PC-9 (cell line): Measurements from ENCODE around the gene CD93. TPM values are rescaled to one million over a fixed set of nuclear protein-coding genes. Genes with fewer than 3 reads are reported as not detected.

Experiments
- BruUV-seq: library from RNA; stranded (reverse); fragments of 400-500 nt; replicated peaks from 2 replicates; lab custom pipeline; 2021; lab: Mats Ljungman, UMichigan
- CTCF ChIA-PET: fragments of 300-600 bp; sonication (Branson Sonifier 250); formaldehyde crosslinking; loops from one replicate; lab custom pipeline; 2022; ENCODE audit warnings: antibody characterized with exemption; lab: Charles Lee
- POLR2A ChIA-PET: fragments of 300-600 bp; sonication (Branson Sonifier 250); formaldehyde crosslinking; loops from one replicate; lab custom pipeline; 2022; ENCODE audit warnings: antibody characterized with exemption; ENCODE audit not compliant: unreplicated experiment; lab: Charles Lee
- DNase-seq, 2 experiments: peaks; one replicate each; pipeline versions ENCODE4 v3.0.0 to v3.0.0-alpha.2; 2015 to 2022; ENCODE audit warnings: mixed read lengths in 1 of 2
- H2AFZ ChIP-seq: fragments of 200-600 bp; sonication (generic); 2 replicates; pipeline ENCODE4 v1.8.1; 2017; ENCODE audit warnings: antibody characterized with exemption
- H3F3A ChIP-seq: fragments of 200-600 bp; sonication (generic); 2 replicates; pipeline ENCODE4 v1.8.1; 2017; ENCODE audit warnings: antibody characterized with exemption, mild to moderate bottlenecking, low read depth; ENCODE audit not compliant: insufficient read depth
- H3K27ac ChIP-seq: fragments of 200-600 bp; sonication (generic); 2 replicates; pipeline ENCODE4 v1.6.1; 2016; ENCODE audit warnings: mixed run types
- H3K27me3 ChIP-seq: fragments of 200-600 bp; sonication (generic); 2 replicates; pipeline ENCODE4 v1.6.1; 2016; ENCODE audit warnings: low read depth, mixed run types; ENCODE audit not compliant: insufficient read depth
- H3K36me3 ChIP-seq: fragments of 200-600 bp; sonication (generic); 2 replicates; pipeline ENCODE4 v1.6.1; 2016; ENCODE audit warnings: low read depth, mixed run types
- H3K4me1 ChIP-seq: fragments of 200-600 bp; sonication (generic); replicated peaks from 2 replicates; pipeline ENCODE4 v1.6.1; 2016; ENCODE audit warnings: mixed run types; ENCODE audit not compliant: insufficient read depth
- H3K4me2 ChIP-seq: fragments of 200-600 bp; sonication (generic); 2 replicates; pipeline ENCODE4 v1.6.1; 2017; ENCODE audit warnings: mixed run types
- H3K4me3 ChIP-seq: fragments of 200-600 bp; sonication (generic); 2 replicates; pipeline ENCODE4 v1.6.1; 2016; ENCODE audit warnings: mixed run types
- H3K79me2 ChIP-seq: fragments of 200-600 bp; sonication (generic); 2 replicates; pipeline ENCODE4 v1.6.1; 2017; ENCODE audit warnings: low read depth, mixed run types
- H3K9me2 ChIP-seq: fragments of 200-600 bp; sonication (generic); 2 replicates; pipeline ENCODE4 v1.8.1; 2017; ENCODE audit warnings: mild to moderate bottlenecking; ENCODE audit not compliant: insufficient read depth
- H3K9me3 ChIP-seq: fragments of 200-600 bp; sonication (generic); 2 replicates; pipeline ENCODE4 v1.8.1; 2016; ENCODE audit warnings: low read depth; ENCODE audit not compliant: insufficient read depth
- H4K20me1 ChIP-seq: fragments of 200-600 bp; sonication (generic); 2 replicates; pipeline ENCODE4 v1.8.1; 2017; ENCODE audit not compliant: insufficient read depth
- EZH2 ChIP-seq: fragments of 200-600 bp; sonication (generic); IDR thresholded peaks from 2 replicates; pipeline ENCODE4 v1.8.0; 2017; ENCODE audit warnings: antibody characterized with exemption, low read depth
- intact Hi-C: fragments of 100-400 bp; cut with micrococcal nuclease; formaldehyde crosslinking; loops from one replicate; pipeline ENCODE4 v1.10.0; 2022; ENCODE audit not compliant: unreplicated experiment
- total RNA-seq: library from RNA; stranded (reverse); gene quantifications from 2 replicates; pipeline ENCODE4 v1.2.3, GENCODE V29; 2021
- TF ChIP-seq, protein P1 (sequence below): fragments of 200-600 bp; sonication (generic); conservative IDR thresholded peaks from 2 replicates; pipeline ENCODE4 v1.6.1; 2017; ENCODE audit warnings: mixed run types, antibody characterized with exemption, mild to moderate bottlenecking, moderate library complexity

The CD93 gene
- total RNA-seq, 1 experiment from 2014 or later = 0.07 TPM

DNA sequence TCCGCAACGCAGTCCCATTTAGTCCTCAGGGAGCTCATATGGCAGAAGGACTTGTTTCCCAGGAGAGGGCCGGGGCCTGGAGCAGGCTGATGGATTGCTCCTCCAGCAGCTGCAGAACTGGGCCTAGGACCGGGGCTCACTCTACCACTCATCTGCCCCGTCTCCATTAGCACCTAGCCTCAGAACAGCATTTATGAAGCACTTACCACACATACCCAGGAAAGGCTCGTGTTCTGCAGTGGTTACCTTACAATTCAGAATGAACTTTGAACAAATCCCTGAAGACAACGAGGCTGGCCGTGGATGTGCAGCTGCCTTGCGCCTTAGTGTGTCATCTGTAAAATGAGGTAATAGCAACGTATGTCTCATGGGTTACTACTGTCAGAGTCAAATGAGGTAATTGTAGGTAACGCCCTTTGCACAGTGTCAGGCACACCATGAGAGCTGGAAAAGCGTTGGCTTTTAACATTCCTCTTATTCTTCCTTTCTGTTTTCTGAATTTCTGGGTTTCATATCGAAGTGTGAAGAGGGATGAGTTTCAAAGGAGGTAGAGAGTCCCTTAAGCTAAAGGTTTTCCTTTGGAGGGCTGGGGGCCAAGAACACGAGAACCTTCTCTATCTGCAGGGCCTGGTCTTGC lies 46.3 kb upstream of the CD93 start:
- peaks cover 12% of the 10 kb centered on the region; the same call in 1 of the 2 replicates for H3F3A ChIP-seq
- H2AFZ ChIP-seq = no peak overlapping the region
- H3K27ac ChIP-seq = no peak overlapping the region
- no peaks in the 10 kb centered on the region for H3K36me3 ChIP-seq
- H3K4me3 ChIP-seq = no peak overlapping the region
- intact Hi-C loops = no loop called here
- no peak for TF ChIP-seq EZH2
- TF ChIP-seq, protein P1, sequence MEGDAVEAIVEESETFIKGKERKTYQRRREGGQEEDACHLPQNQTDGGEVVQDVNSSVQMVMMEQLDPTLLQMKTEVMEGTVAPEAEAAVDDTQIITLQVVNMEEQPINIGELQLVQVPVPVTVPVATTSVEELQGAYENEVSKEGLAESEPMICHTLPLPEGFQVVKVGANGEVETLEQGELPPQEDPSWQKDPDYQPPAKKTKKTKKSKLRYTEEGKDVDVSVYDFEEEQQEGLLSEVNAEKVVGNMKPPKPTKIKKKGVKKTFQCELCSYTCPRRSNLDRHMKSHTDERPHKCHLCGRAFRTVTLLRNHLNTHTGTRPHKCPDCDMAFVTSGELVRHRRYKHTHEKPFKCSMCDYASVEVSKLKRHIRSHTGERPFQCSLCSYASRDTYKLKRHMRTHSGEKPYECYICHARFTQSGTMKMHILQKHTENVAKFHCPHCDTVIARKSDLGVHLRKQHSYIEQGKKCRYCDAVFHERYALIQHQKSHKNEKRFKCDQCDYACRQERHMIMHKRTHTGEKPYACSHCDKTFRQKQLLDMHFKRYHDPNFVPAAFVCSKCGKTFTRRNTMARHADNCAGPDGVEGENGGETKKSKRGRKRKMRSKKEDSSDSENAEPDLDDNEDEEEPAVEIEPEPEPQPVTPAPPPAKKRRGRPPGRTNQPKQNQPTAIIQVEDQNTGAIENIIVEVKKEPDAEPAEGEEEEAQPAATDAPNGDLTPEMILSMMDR = no peak
- POLR2A ChIA-PET = no interaction called here
- no peaks in the 10 kb centered on the region for H3K9me2 ChIP-seq
- H3K4me1 ChIP-seq = peaks cover 18% of the 10 kb centered on the region
- H4K20me1 ChIP-seq = no peaks in the 10 kb centered on the region
- 0 out of 2 replicates have a peak, but pooled peaks cover 2% of the 10 kb centered on the region for H3K79me2 ChIP-seq
- no peaks in the 10 kb centered on the region for H3K9me3 ChIP-seq
- no TSS peak for BruUV-seq
- no peak for DNase-seq
- no peaks in the 10 kb centered on the region for H3K27me3 ChIP-seq
- CTCF ChIA-PET = no interaction called here
- no peak overlapping the region for H3K4me2 ChIP-seq

DNA sequence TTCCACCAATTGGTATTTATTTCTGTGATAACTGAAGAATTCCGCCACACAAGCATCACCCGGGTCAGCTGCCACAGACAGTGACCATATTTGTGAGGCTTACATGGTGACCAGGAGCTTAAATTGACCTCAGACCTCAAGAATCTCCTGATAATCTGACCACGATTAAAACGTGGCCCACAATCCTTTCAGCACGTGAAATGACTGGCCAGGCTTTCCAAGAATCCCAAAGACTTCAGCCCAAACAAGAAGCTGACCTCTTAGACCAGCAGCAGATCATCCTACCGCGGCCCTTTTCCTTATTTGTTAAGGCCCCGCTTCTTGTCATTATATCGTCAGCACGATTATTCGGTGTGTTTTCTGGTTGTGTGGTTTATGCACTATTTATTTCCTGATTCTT lies 45.6 kb upstream of the CD93 start:
- Histone ChIP-seq H2AFZ (no peak overlapping the region), H3K27ac (no peak overlapping the region), H3K4me2 (no peak overlapping the region), H3K79me2 (no peaks in the 10 kb centered on the region), H3F3A (peaks cover 9% of the 10 kb centered on the region; the same call in 1 of the 2 replicates), H3K9me2 (no peaks in the 10 kb centered on the region), H3K4me3 (no peak overlapping the region), H3K9me3 (no peaks in the 10 kb centered on the region), H4K20me1 (no peaks in the 10 kb centered on the region), H3K36me3 (no peaks in the 10 kb centered on the region), H3K27me3 (no peaks in the 10 kb centered on the region), H3K4me1 (peaks cover 15% of the 10 kb centered on the region)
- TF ChIP-seq, protein P1 = no peak
- no peak for TF ChIP-seq EZH2
- ChIA-PET POLR2A (no interaction called here), CTCF (no interaction called here)
- intact Hi-C loops = no loop called here
- DNase-seq = no peak
- no TSS peak for BruUV-seq

DNA sequence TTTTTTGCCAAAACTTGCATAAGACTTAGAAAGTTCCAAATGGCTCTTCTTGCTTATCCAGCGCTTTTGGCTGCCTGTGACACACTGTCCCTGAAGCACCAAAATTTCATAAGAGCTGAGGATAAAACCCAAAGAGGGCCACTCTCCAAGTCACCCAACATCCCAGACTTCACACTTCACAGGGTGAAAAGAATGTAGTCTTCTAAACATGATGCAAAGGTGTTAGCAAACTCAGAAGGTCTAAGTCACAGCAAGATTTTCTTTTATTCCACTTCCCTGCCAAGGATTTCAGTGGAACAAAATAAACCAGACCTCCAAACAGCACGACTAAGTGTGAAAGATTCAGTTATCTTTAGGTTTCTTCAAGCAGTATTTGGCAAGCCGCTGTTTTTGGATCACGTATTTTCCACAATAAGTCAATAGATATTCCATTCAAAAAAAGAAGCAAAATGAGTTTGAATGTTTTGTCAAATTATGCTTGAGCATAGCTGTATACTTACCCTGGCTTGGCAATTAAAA lies 44.6 kb upstream of the CD93 start:
- Histone ChIP-seq H3K36me3 (no peaks in the 10 kb centered on the region), H2AFZ (no peak overlapping the region), H3K79me2 (no peaks in the 10 kb centered on the region), H3K4me2 (no peak overlapping the region), H3K4me1 (peaks cover 12% of the 10 kb centered on the region), H3F3A (peaks cover under 1% of the 10 kb centered on the region; the same call in 1 of the 2 replicates), H4K20me1 (no peaks in the 10 kb centered on the region), H3K9me2 (no peaks in the 10 kb centered on the region), H3K4me3 (no peak overlapping the region), H3K27me3 (no peaks in the 10 kb centered on the region), H3K9me3 (no peaks in the 10 kb centered on the region), H3K27ac (no peak overlapping the region)
- intact Hi-C loops = no loop called here
- POLR2A ChIA-PET = no interaction called here
- CTCF ChIA-PET = no interaction called here
- BruUV-seq = no TSS peak
- no peak for TF ChIP-seq EZH2
- TF ChIP-seq, protein P1 = no peak
- no peak for DNase-seq
